ENCODE results near the gene BCAS3.

The BCAS3 gene

GRCh38 chr17:61208301-61209105 lies 530.9 kb downstream of the BCAS3 start:
- no peak for DNase-seq

GRCh38 chr17:61209106-61209439 lies 531.4 kb downstream of the BCAS3 start:
- DNase-seq = no peak

GRCh38 chr17:61209525-61209924 lies 531.9 kb downstream of the BCAS3 start:
- DNase-seq = no peak

- DNase-seq = no peak
Measured at GRCh38 chr17:61211236-61211635, 533.6 kb downstream of the BCAS3 start.

GRCh38 chr17:61212655-61213054 lies 535.0 kb downstream of the BCAS3 start:
- DNase-seq = no peak

GRCh38 chr17:61214753-61215152 lies 537.1 kb downstream of the BCAS3 start:
- DNase-seq = no peak

- DNase-seq = no peak
Measured at GRCh38 chr17:61216066-61216465, 538.4 kb downstream of the BCAS3 start.

- no peak for DNase-seq
Measured at GRCh38 chr17:61217878-61218437, 540.3 kb downstream of the BCAS3 start.

GRCh38 chr17:61218438-61218837 lies 540.8 kb downstream of the BCAS3 start:
- DNase-seq = no peak

GRCh38 chr17:61219460-61219859 lies 541.8 kb downstream of the BCAS3 start:
- no peak for DNase-seq

GRCh38 chr17:61221181-61221580 lies 543.5 kb downstream of the BCAS3 start:
- DNase-seq = no peak

- DNase-seq = no peak
Measured at GRCh38 chr17:61221597-61222471, 544.2 kb downstream of the BCAS3 start.

- DNase-seq = no peak
Measured at GRCh38 chr17:61223725-61224124, 546.1 kb downstream of the BCAS3 start.

GRCh38 chr17:61225178-61225882 lies 547.7 kb downstream of the BCAS3 start:
- DNase-seq = no peak

- no peak for DNase-seq
Measured at GRCh38 chr17:61227866-61228265, 550.2 kb downstream of the BCAS3 start.

- DNase-seq = no peak
Measured at GRCh38 chr17:61230461-61230860, 552.8 kb downstream of the BCAS3 start.

- DNase-seq = no peak
Measured at GRCh38 chr17:61230972-61231820, 553.5 kb downstream of the BCAS3 start.

- no peak for DNase-seq
Measured at GRCh38 chr17:61232871-61233270, 555.2 kb downstream of the BCAS3 start.

- DNase-seq = no peak
Measured at GRCh38 chr17:61233991-61234750, 556.5 kb downstream of the BCAS3 start.

- no peak for DNase-seq
Measured at GRCh38 chr17:61235001-61235826, 557.6 kb downstream of the BCAS3 start.

- no peak for DNase-seq
Measured at GRCh38 chr17:61235827-61236197, 558.2 kb downstream of the BCAS3 start.

Measured in CD4-positive, alpha-beta T cell treated with Interleukin-15 for 1 hour (primary cell).